ENCODE measurements around the gene DNAJB12. TPM values are rescaled to one million over a fixed set of nuclear protein-coding genes. Genes with fewer than 3 reads are reported as not detected.
A peak's percentile ranks its signal among the peaks of the same experiment; 100 is the strongest.
"Not testable (repeated sequence)": the region's sequence is repeated elsewhere in the genome, so short reads cannot be mapped to it uniquely, and the experiment has no call there.

DNAJB12 gene
- total RNA-seq, 2 experiments from 2014 or later = 25.2 to 25.6 TPM

DNA sequence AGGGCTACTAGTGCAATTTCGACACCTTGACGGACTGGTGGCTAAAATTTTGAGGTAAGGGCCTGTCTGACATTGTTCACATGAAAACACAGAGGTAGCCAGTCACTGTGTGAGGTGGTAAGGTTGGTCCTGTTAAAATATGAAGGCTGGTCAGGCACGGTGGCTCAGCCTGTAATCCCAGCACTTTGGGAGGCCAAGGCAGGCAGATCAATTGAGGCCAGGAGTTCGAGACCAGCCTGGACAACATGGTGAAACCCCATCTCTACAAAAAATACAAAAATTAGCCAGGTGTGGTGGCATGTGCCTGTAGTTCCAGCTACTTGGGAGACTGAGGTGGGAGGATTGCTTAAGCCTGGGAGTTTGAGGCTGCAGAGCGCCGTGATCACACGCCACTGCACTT, 47.0 kb downstream of the DNAJB12 start:
- peaks cover 67% of the 10 kb centered on the region for H3K4me1 Mint-ChIP-seq
- H3K4me3 Mint-ChIP-seq = not testable (repeated sequence)

GRCh38 chr10:72306215-72306760, 48.4 kb downstream of the DNAJB12 start:
- H3K36me3 Mint-ChIP-seq = peaks cover 2% of the 10 kb centered on the region
- peak overlapping the region; percentile 85 for H3K27ac Mint-ChIP-seq
- H3K9me3 Mint-ChIP-seq = no peaks in the 10 kb centered on the region
- no peak for DNase-seq
- H3K4me1 Mint-ChIP-seq = peaks cover 66% of the 10 kb centered on the region
- no peaks in the 10 kb centered on the region for H3K27me3 Mint-ChIP-seq
- H3K4me3 Mint-ChIP-seq = peak overlapping the region; percentile 22

More for the DNA sequence above, 47.0 kb downstream of the DNAJB12 start:
- H3K27ac Mint-ChIP-seq, H3K9me3 Mint-ChIP-seq, DNase-seq, H3K36me3 Mint-ChIP-seq, H3K27me3 Mint-ChIP-seq: not testable (repeated sequence)

GRCh38 chr10:72303424-72304128, 51.1 kb downstream of the DNAJB12 start:
- no peak for DNase-seq
- H3K4me3 Mint-ChIP-seq = no peak overlapping the region
- peaks cover 56% of the 10 kb centered on the region for H3K4me1 Mint-ChIP-seq

DNA sequence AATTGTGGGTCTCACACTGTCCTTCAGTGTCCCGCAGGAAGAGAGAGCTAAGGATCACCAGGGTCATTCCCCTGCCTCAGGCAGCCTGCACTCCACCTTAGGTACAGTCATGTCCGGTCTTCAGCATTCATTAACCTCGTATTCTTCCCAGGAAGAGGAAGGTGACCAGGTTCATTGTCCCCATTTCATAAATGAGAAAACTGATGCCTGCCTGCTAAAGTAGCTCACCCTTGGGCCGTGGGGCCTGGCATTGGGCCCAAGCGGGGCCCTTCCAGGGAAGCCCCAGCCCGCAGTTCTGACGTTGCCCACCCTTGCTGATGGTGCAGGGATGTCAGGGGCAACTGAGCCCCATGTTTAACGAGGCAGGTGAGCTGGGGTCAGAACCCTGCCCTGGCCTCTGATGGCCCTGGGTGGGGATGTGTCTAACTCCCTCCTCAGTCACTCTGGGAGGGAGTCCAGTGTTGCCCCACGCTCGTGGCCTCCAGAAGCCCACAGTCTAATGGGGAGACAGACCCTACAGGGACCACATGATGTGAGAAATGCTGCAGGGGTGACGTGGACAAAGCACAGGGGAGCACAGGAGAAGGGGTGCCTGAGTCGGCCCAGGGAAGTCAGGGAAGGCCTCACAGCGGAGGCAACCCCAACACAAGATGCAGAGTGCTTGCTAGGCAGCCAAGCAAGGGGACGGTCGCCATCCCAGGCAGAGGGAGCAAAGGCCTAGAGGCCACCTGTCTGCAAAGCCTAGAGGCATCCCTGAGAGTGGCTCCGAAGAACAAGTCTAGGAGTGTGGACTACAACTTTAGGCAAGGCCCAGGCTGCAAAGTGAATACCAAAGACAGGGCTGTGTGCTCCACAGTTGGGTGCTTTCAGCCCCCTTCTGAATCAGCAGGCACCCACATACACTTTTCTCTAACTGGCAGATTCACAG, 55.9 kb downstream of the DNAJB12 start:
- Mint-ChIP-seq H3K36me3 (peaks cover 13% of the 10 kb centered on the region), H3K4me3 (peak overlapping the region; percentile 84), H3K4me1 (peaks cover 62% of the 10 kb centered on the region), H3K9me3 (peaks cover 2% of the 10 kb centered on the region), H3K27ac (peak overlapping the region; percentile 100), H3K27me3 (no peaks in the 10 kb centered on the region)
- DNase-seq = no peak

More at GRCh38 chr10:72303424-72304128, 51.1 kb downstream of the DNAJB12 start:
- peak overlapping the region; percentile 72 for H3K27ac Mint-ChIP-seq
- no peaks in the 10 kb centered on the region for H3K9me3 Mint-ChIP-seq
- H3K36me3 Mint-ChIP-seq = peaks cover 4% of the 10 kb centered on the region
- no peaks in the 10 kb centered on the region for H3K27me3 Mint-ChIP-seq

DNA sequence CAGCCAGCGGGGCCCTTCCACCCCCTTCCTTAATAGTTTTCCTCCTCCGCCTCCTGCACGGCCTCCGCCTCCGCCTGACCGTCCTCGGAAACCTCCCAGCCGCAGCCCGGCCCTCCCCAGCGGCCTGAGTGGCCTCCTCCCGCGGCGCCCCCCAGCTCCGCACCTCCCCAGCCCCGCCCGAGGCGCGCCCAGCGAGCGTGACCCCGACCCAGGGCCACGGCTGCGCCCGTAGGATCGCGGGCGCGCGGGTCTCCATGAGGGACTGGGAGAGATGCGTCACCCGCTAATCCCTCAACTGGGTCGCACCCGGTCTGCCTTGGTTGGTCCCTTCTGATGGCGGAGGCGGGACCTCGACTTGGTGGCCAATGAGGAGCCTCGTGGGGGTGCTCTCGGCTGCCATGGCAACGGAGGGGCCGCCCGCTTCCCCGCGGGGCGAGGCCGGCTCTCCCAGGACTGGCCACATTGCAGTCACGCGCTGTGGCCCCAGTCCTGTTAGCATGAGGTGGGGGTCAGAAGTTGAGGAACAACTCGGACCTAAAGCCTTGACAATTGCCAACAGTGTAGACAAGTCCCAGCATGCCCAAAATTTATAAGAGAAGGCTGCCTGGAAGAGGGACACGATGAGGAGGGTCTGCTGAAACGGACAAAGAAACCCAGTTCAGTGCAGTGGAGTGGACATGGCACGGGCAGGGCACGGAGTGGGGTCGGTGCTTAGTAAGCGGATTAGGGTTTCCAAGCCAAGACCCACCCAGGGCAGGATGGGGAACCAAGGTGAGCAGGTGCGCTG, 56.7 kb downstream of the DNAJB12 start:
- H3K36me3 Mint-ChIP-seq = peaks cover 14% of the 10 kb centered on the region
- H3K4me3 Mint-ChIP-seq = peak overlapping the region; percentile 84
- H3K9me3 Mint-ChIP-seq = peaks cover 2% of the 10 kb centered on the region
- no peaks in the 10 kb centered on the region for H3K27me3 Mint-ChIP-seq
- peaks cover 59% of the 10 kb centered on the region for H3K4me1 Mint-ChIP-seq
- peak overlapping the region; percentile 100 for H3K27ac Mint-ChIP-seq
- DNase-seq = peak; percentile 94

GRCh38 chr10:72297281-72297804, 57.4 kb downstream of the DNAJB12 start:
- DNase-seq = peak; percentile 98

GRCh38 chr10:72296829-72297280, 57.9 kb downstream of the DNAJB12 start:
- not testable (repeated sequence) for H3K9me3 Mint-ChIP-seq, H3K27me3 Mint-ChIP-seq, DNase-seq
- peak overlapping the region; percentile 84 for H3K4me3 Mint-ChIP-seq
- H3K36me3 Mint-ChIP-seq = peaks cover 14% of the 10 kb centered on the region
- H3K4me1 Mint-ChIP-seq = peaks cover 70% of the 10 kb centered on the region
- H3K27ac Mint-ChIP-seq = peak overlapping the region; percentile 100

More at GRCh38 chr10:72297281-72297804, 57.4 kb downstream of the DNAJB12 start:
- peaks cover 2% of the 10 kb centered on the region for H3K9me3 Mint-ChIP-seq
- H3K27me3 Mint-ChIP-seq = no peaks in the 10 kb centered on the region
- H3K27ac Mint-ChIP-seq = peak overlapping the region; percentile 100
- peak overlapping the region; percentile 84 for H3K4me3 Mint-ChIP-seq
- H3K4me1 Mint-ChIP-seq = peaks cover 65% of the 10 kb centered on the region
- H3K36me3 Mint-ChIP-seq = peaks cover 14% of the 10 kb centered on the region

DNA sequence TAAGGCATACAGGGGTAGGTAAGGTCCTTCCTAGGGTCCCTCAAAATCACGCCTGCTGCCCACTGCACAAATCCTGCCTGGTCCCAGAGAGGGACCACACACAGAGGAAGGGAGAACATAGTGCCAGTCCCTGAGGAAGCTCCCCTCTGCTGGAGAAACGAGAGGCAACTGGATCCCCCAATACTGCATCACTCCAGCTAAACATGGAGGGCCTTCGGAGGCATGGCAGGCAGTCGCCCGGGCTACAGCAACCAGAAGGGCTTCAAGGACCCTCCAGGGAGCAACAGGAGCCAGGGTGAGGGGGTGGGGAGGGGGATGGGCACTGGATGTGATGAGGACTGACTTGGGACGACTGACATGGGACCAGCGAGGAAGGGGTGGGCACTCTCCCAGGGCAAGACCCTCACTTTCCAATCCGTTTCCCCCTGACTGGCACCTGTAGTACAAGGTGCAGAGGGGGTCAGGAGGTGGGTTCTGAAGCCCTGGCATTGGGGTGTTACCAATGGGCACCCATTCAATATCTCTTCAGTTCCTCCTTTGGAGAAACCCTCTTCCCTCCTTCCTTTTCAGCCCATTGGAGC, 59.3 kb downstream of the DNAJB12 start:
- H3K36me3 Mint-ChIP-seq = peaks cover 11% of the 10 kb centered on the region
- peaks cover 2% of the 10 kb centered on the region for H3K9me3 Mint-ChIP-seq
- no peaks in the 10 kb centered on the region for H3K27me3 Mint-ChIP-seq
- DNase-seq = no peak
- H3K4me3 Mint-ChIP-seq = peak overlapping the region; percentile 84
- H3K4me1 Mint-ChIP-seq = peaks cover 75% of the 10 kb centered on the region
- peak overlapping the region; percentile 100 for H3K27ac Mint-ChIP-seq

- H3K27me3 Mint-ChIP-seq = no peaks in the 10 kb centered on the region
- DNase-seq = peak; percentile 79
Observed at GRCh38 chr10:72292223-72292691, 62.5 kb downstream of the DNAJB12 start.

GRCh38 chr10:72291019-72291532, 63.6 kb downstream of the DNAJB12 start:
- Mint-ChIP-seq H3K4me1 (peaks cover 61% of the 10 kb centered on the region), H3K27me3 (no peaks in the 10 kb centered on the region), H3K9me3 (peaks cover 4% of the 10 kb centered on the region), H3K36me3 (peaks cover 6% of the 10 kb centered on the region), H3K4me3 (no peak overlapping the region), H3K27ac (peak overlapping the region; percentile 100)
- peak; percentile 42 for DNase-seq

More at GRCh38 chr10:72292223-72292691, 62.5 kb downstream of the DNAJB12 start:
- peak overlapping the region; percentile 100 for H3K27ac Mint-ChIP-seq
- H3K4me1 Mint-ChIP-seq = peaks cover 59% of the 10 kb centered on the region
- H3K36me3 Mint-ChIP-seq = peaks cover 10% of the 10 kb centered on the region
- H3K9me3 Mint-ChIP-seq = peaks cover 2% of the 10 kb centered on the region
- peak overlapping the region; percentile 64 for H3K4me3 Mint-ChIP-seq

- Mint-ChIP-seq H3K9me3 (peaks cover 2% of the 10 kb centered on the region), H3K27me3 (no peaks in the 10 kb centered on the region), H3K36me3 (no peaks in the 10 kb centered on the region), H3K4me1 (peaks cover 27% of the 10 kb centered on the region), H3K27ac (no peak overlapping the region), H3K4me3 (no peak overlapping the region)
- DNase-seq = no peak
Observed at GRCh38 chr10:72285972-72286521, 68.7 kb downstream of the DNAJB12 start.

- H3K9me3 Mint-ChIP-seq = peaks cover 2% of the 10 kb centered on the region
- H3K27me3 Mint-ChIP-seq = no peaks in the 10 kb centered on the region
- H3K27ac Mint-ChIP-seq = no peak overlapping the region
- DNase-seq = no peak
- H3K4me1 Mint-ChIP-seq = peaks cover 30% of the 10 kb centered on the region
- H3K36me3 Mint-ChIP-seq = no peaks in the 10 kb centered on the region
- H3K4me3 Mint-ChIP-seq = no peak overlapping the region
Observed at GRCh38 chr10:72283131-72283530, 71.6 kb downstream of the DNAJB12 start.

Measured in activated naive CD8-positive, alpha-beta T cell treated with anti-CD3 and anti-CD28 coated beads for 36 hours (primary cell).